ENCODE measurements around the gene SLC35F3. TPM values are rescaled to one million over a fixed set of nuclear protein-coding genes. Genes with fewer than 3 reads are reported as not detected.

SLC35F3 gene
- 10 to 100 TPM in 1 of 5 experiments, under 1 TPM in 2, not detected in 2; 0.11 to 15.2 (median 0.12) TPM for total RNA-seq
- polyA plus RNA-seq: 1 to 10 TPM in 1 of 2 donors, under 1 TPM in 1; 0.96 to 1.4 TPM
- not detected for total RNA-seq

GRCh38 chr1:233904633-233905415 lies at the start of gene SLC35F3:
SLC35F3 (plus strand) TSS chr1:233904676.
- Histone ChIP-seq H3K9me3 (ENCODE audit: control insufficient read depth in 2 of 3, low read length in 3 of 3) (no peaks in the 10 kb centered on the region), H3K4me1 (ENCODE audit: control insufficient read depth in 2 of 2, insufficient read depth in 2 of 2, low read length in 2 of 2) (no peaks in the 10 kb centered on the region), H3K36me3 (ENCODE audit: control insufficient read depth in 2 of 3, insufficient read depth in 3 of 3, low read length in 3 of 3) (no peaks in the 10 kb centered on the region), H3K4me3 (ENCODE audit: low read length) (no peak within 1 kb of the TSS), H3K27me3 (ENCODE audit: control insufficient read depth in 2 of 2, insufficient read depth in 2 of 2, low read length in 2 of 2) (peaks cover 0 to 5% of the 10 kb centered on the region in 2 donors), H3K27ac (ENCODE audit: low read depth, low read length) (no peak within 1 kb of the TSS)
- peak within 1 kb of the TSS in 5 of 10 donors; percentile 31 to 60 (median 37) for H3K4me3 Mint-ChIP-seq
- ChIA-PET POLR2A (no interaction called here), CTCF (no interaction called here)
- no peak for DNase-seq
- intact Hi-C loops (cut with micrococcal nuclease): no loop called here
- peak within 1 kb of the TSS in 1 of 9 donors; percentile 50 for H3K27ac Mint-ChIP-seq
- peaks cover 0 to 14% (median 7%) of the 10 kb centered on the region in 7 donors for H3K4me1 Mint-ChIP-seq
- peaks cover 55 to 69% (median 64%) of the 10 kb centered on the region in 5 donors for H3K27me3 Mint-ChIP-seq
- ATAC-seq: no peak
- peaks cover 0 to 10% (median 4%) of the 10 kb centered on the region in 5 donors for H3K36me3 Mint-ChIP-seq
- H3K9me3 Mint-ChIP-seq: peaks cover 0 to 7% (median 2%) of the 10 kb centered on the region in 11 donors

GRCh38 chr1:233859446-233859845 lies 45.0 kb upstream of the SLC35F3 start:
- H3K27me3 Mint-ChIP-seq: peaks cover 0 to 34% (median 15%) of the 10 kb centered on the region in 5 donors
- ATAC-seq: no peak
- Histone ChIP-seq H3K9me3 (ENCODE audit: control insufficient read depth in 2 of 3, low read length in 3 of 3) (no peaks in the 10 kb centered on the region), H3K36me3 (ENCODE audit: control insufficient read depth in 2 of 3, insufficient read depth in 3 of 3, low read length in 3 of 3) (no peaks in the 10 kb centered on the region), H3K4me1 (ENCODE audit: control insufficient read depth in 2 of 2, insufficient read depth in 2 of 2, low read length in 2 of 2) (no peaks in the 10 kb centered on the region), H3K27me3 (ENCODE audit: control insufficient read depth in 2 of 2, insufficient read depth in 2 of 2, low read length in 2 of 2) (no peaks in the 10 kb centered on the region), H3K4me3 (ENCODE audit: low read length) (no peak overlapping the region), H3K27ac (ENCODE audit: low read depth, low read length) (no peak overlapping the region)
- no peak overlapping the region for H3K27ac Mint-ChIP-seq
- no peaks in the 10 kb centered on the region for H3K36me3 Mint-ChIP-seq
- ChIA-PET POLR2A (no interaction called here), CTCF (no interaction called here)
- intact Hi-C loops (cut with micrococcal nuclease): no loop called here
- H3K9me3 Mint-ChIP-seq: peaks cover 0 to 11% (median 4%) of the 10 kb centered on the region in 11 donors
- no peaks in the 10 kb centered on the region for H3K4me1 Mint-ChIP-seq
- H3K4me3 Mint-ChIP-seq: no peak overlapping the region
- DNase-seq: no peak

- CTCF ChIA-PET: no interaction called here
- POLR2A ChIA-PET: no interaction called here
- Mint-ChIP-seq H3K4me3 (no peak overlapping the region), H3K36me3 (peaks cover 0 to 4% (median 0%) of the 10 kb centered on the region in 5 donors), H3K9me3 (peaks cover 9 to 40% (median 15%) of the 10 kb centered on the region in 11 donors), H3K27ac (no peak overlapping the region), H3K27me3 (peaks cover 0 to 36% (median 13%) of the 10 kb centered on the region in 5 donors), H3K4me1 (no peaks in the 10 kb centered on the region)
- peaks cover 0 to 11% (median 0%) of the 10 kb centered on the region in 3 experiments for H3K9me3 ChIP-seq (ENCODE audit: control insufficient read depth in 2 of 3, low read length in 3 of 3)
- no peaks in the 10 kb centered on the region for H3K27me3 ChIP-seq (ENCODE audit: control insufficient read depth in 2 of 2, insufficient read depth in 2 of 2, low read length in 2 of 2)
- no peak for ATAC-seq
- no peak overlapping the region for H3K4me3 ChIP-seq (ENCODE audit: low read length)
- H3K36me3 ChIP-seq (ENCODE audit: control insufficient read depth in 2 of 3, insufficient read depth in 3 of 3, low read length in 3 of 3): no peaks in the 10 kb centered on the region
- intact Hi-C loops (cut with micrococcal nuclease): no loop called here
- H3K4me1 ChIP-seq (ENCODE audit: control insufficient read depth in 2 of 2, insufficient read depth in 2 of 2, low read length in 2 of 2): no peaks in the 10 kb centered on the region
- DNase-seq: no peak
- no peak overlapping the region for H3K27ac ChIP-seq (ENCODE audit: low read depth, low read length)
Measured at GRCh38 chr1:233863901-233864545, 40.5 kb upstream of the SLC35F3 start.

- no peaks in the 10 kb centered on the region for H3K4me1 ChIP-seq (ENCODE audit: control insufficient read depth in 2 of 2, insufficient read depth in 2 of 2, low read length in 2 of 2)
- H3K4me3 Mint-ChIP-seq: no peak overlapping the region
- peaks cover 0 to 40% (median 13%) of the 10 kb centered on the region in 5 donors for H3K27me3 Mint-ChIP-seq
- H3K9me3 Mint-ChIP-seq: peaks cover 9 to 42% (median 15%) of the 10 kb centered on the region in 11 donors
- H3K27me3 ChIP-seq (ENCODE audit: control insufficient read depth in 2 of 2, insufficient read depth in 2 of 2, low read length in 2 of 2): peaks cover 0 to 3% of the 10 kb centered on the region in 2 donors
- ChIA-PET POLR2A (no interaction called here), CTCF (no interaction called here)
- intact Hi-C loops (cut with micrococcal nuclease): no loop called here
- no peak overlapping the region for H3K27ac ChIP-seq (ENCODE audit: low read depth, low read length)
- DNase-seq (no peak), ATAC-seq (no peak)
- H3K36me3 Mint-ChIP-seq: peaks cover 0 to 4% (median 0%) of the 10 kb centered on the region in 5 donors
- no peak overlapping the region for H3K4me3 ChIP-seq (ENCODE audit: low read length)
- no peaks in the 10 kb centered on the region for H3K4me1 Mint-ChIP-seq
- peaks cover 0 to 11% (median 0%) of the 10 kb centered on the region in 3 experiments for H3K9me3 ChIP-seq (ENCODE audit: control insufficient read depth in 2 of 3, low read length in 3 of 3)
- no peak overlapping the region for H3K27ac Mint-ChIP-seq
- H3K36me3 ChIP-seq (ENCODE audit: control insufficient read depth in 2 of 3, insufficient read depth in 3 of 3, low read length in 3 of 3): no peaks in the 10 kb centered on the region
Measured at GRCh38 chr1:233864578-233864977, 39.9 kb upstream of the SLC35F3 start.

GRCh38 chr1:233865216-233865615 lies 39.3 kb upstream of the SLC35F3 start:
- DNase-seq: no peak
- Histone ChIP-seq H3K27ac (ENCODE audit: low read depth, low read length) (no peak overlapping the region), H3K9me3 (ENCODE audit: control insufficient read depth in 2 of 3, low read length in 3 of 3) (peaks cover 0 to 11% (median 0%) of the 10 kb centered on the region in 3 experiments), H3K36me3 (ENCODE audit: control insufficient read depth in 2 of 3, insufficient read depth in 3 of 3, low read length in 3 of 3) (no peaks in the 10 kb centered on the region), H3K4me3 (ENCODE audit: low read length) (no peak overlapping the region), H3K4me1 (ENCODE audit: control insufficient read depth in 2 of 2, insufficient read depth in 2 of 2, low read length in 2 of 2) (no peaks in the 10 kb centered on the region), H3K27me3 (ENCODE audit: control insufficient read depth in 2 of 2, insufficient read depth in 2 of 2, low read length in 2 of 2) (peaks cover 0 to 3% of the 10 kb centered on the region in 2 donors)
- Mint-ChIP-seq H3K4me3 (no peak overlapping the region), H3K27ac (no peak overlapping the region), H3K4me1 (no peaks in the 10 kb centered on the region), H3K27me3 (peaks cover 0 to 41% (median 18%) of the 10 kb centered on the region in 5 donors), H3K9me3 (peaks cover 9 to 47% (median 19%) of the 10 kb centered on the region in 11 donors), H3K36me3 (peaks cover 0 to 4% (median 0%) of the 10 kb centered on the region in 5 donors)
- ChIA-PET POLR2A (no interaction called here), CTCF (interaction anchor here (1.1 kb wide), 1 partner anchor 424 kb away, joined by 3 read pairs; no protein-coding TSS in a partner anchor)
- ATAC-seq: no peak
- intact Hi-C loops (cut with micrococcal nuclease): no loop called here

- H3K4me3 Mint-ChIP-seq: no peak overlapping the region
- peaks cover 0 to 4% (median 0%) of the 10 kb centered on the region in 5 donors for H3K36me3 Mint-ChIP-seq
- ATAC-seq (no peak), DNase-seq (no peak)
- Histone ChIP-seq H3K36me3 (ENCODE audit: control insufficient read depth in 2 of 3, insufficient read depth in 3 of 3, low read length in 3 of 3) (no peaks in the 10 kb centered on the region), H3K4me1 (ENCODE audit: control insufficient read depth in 2 of 2, insufficient read depth in 2 of 2, low read length in 2 of 2) (no peaks in the 10 kb centered on the region), H3K4me3 (ENCODE audit: low read length) (no peak overlapping the region), H3K9me3 (ENCODE audit: control insufficient read depth in 2 of 3, low read length in 3 of 3) (peaks cover 0 to 11% (median 0%) of the 10 kb centered on the region in 3 experiments), H3K27ac (ENCODE audit: low read depth, low read length) (no peak overlapping the region), H3K27me3 (ENCODE audit: control insufficient read depth in 2 of 2, insufficient read depth in 2 of 2, low read length in 2 of 2) (peaks cover 0 to 3% of the 10 kb centered on the region in 2 donors)
- H3K27ac Mint-ChIP-seq: no peak overlapping the region
- ChIA-PET CTCF (interaction anchor here (1.1 kb wide), 1 partner anchor 424 kb away, joined by 3 read pairs; no protein-coding TSS in a partner anchor), POLR2A (no interaction called here)
- H3K4me1 Mint-ChIP-seq: no peaks in the 10 kb centered on the region
- H3K9me3 Mint-ChIP-seq: peaks cover 9 to 47% (median 19%) of the 10 kb centered on the region in 11 donors
- intact Hi-C loops (cut with micrococcal nuclease): no loop called here
- peaks cover 0 to 36% (median 18%) of the 10 kb centered on the region in 5 donors for H3K27me3 Mint-ChIP-seq
Measured at GRCh38 chr1:233865902-233866301, 38.6 kb upstream of the SLC35F3 start.
